HG03135 (cell line): Measurements from ENCODE around the gene NCAPH2.
A peak's percentile ranks its signal among the peaks of the same experiment; 100 is the strongest.
"Not testable (repeated sequence)": the region's sequence is repeated elsewhere in the genome, so short reads cannot be mapped to it uniquely, and the experiment has no call there.

Source experiments
- ATAC-seq: cut with Tn5 transposase; IDR thresholded peaks from one replicate; pipeline ENCODE4 v1.9.1; 2021; ENCODE audit warnings: mild to moderate bottlenecking, moderate library complexity; ENCODE audit not compliant: unreplicated experiment

Gene NCAPH2

GRCh38 chr22:50516891-50517290, 8.9 kb downstream of the NCAPH2 start:
- ATAC-seq: no peak

- ATAC-seq: no peak
These were observed 9.7 kb downstream of the NCAPH2 start for GRCh38 chr22:50517495-50518260.

GRCh38 chr22:50518606-50519005, 10.6 kb downstream of the NCAPH2 start:
- ATAC-seq: no peak

GRCh38 chr22:50519151-50519550, 11.1 kb downstream of the NCAPH2 start:
- no peak for ATAC-seq

GRCh38 chr22:50520184-50520583, 12.2 kb downstream of the NCAPH2 start:
- ATAC-seq: not testable (repeated sequence)

GRCh38 chr22:50520826-50521453, 12.9 kb downstream of the NCAPH2 start:
- ATAC-seq: no peak

- no peak for ATAC-seq
These were observed 13.7 kb downstream of the NCAPH2 start for GRCh38 chr22:50521710-50522109.

- ATAC-seq: no peak
These were observed 14.3 kb downstream of the NCAPH2 start for GRCh38 chr22:50522208-50522805.

GRCh38 chr22:50522806-50523438, 14.9 kb downstream of the NCAPH2 start:
- no peak for ATAC-seq

GRCh38 chr22:50523458-50523805, 15.4 kb downstream of the NCAPH2 start:
- no peak for ATAC-seq

- ATAC-seq: no peak
These were observed 16.0 kb downstream of the NCAPH2 start for GRCh38 chr22:50523806-50524675.

- no peak for ATAC-seq
These were observed 16.7 kb downstream of the NCAPH2 start for GRCh38 chr22:50524676-50525103.

GRCh38 chr22:50525104-50525857, 17.3 kb downstream of the NCAPH2 start, which contains the start of gene SCO2:
TSS of gene SCO2 (minus strand) at chr22:50525598. CDS start at chr22:50524411, 1,187 bp downstream.
- peak; percentile 38 for ATAC-seq

- ATAC-seq: peak; percentile 12
These were observed 17.8 kb downstream of the NCAPH2 start for GRCh38 chr22:50525858-50526107.

GRCh38 chr22:50526108-50526833, 18.2 kb downstream of the NCAPH2 start:
- peak; percentile 29 for ATAC-seq

- no peak for ATAC-seq
These were observed 19.1 kb downstream of the NCAPH2 start for GRCh38 chr22:50526834-50527801.

- no peak for ATAC-seq
These were observed 20.1 kb downstream of the NCAPH2 start for GRCh38 chr22:50527921-50528681.
